ENCODE data around the gene ZBTB20. TPM values are rescaled to one million over a fixed set of nuclear protein-coding genes. Genes with fewer than 3 reads are reported as not detected.
A peak's percentile ranks its signal among the peaks of the same experiment; 100 is the strongest.

ZBTB20 gene
- total RNA-seq, 1 donor from 2014 or later: 66.4 TPM

- intact Hi-C loops (cut with DNase I): no loop called here
- no peak for TF ChIP-seq CTCF (IDR thresholded peaks at IDR 0.05)
- peaks cover 14% of the 10 kb centered on the region for H3K4me1 ChIP-seq
- no peak for ATAC-seq
- H3K36me3 ChIP-seq: no peaks in the 10 kb centered on the region
- no peaks in the 10 kb centered on the region for H3K27me3 ChIP-seq (ENCODE audit: low read depth)
- no peak for DNase-seq
- H3K27ac ChIP-seq: peak overlapping the region; percentile 8
- H3K9me3 ChIP-seq: no peaks in the 10 kb centered on the region
- H3K4me3 ChIP-seq: no peak overlapping the region
Observed at GRCh38 chr3:114848082-114848481, 299.0 kb downstream of the ZBTB20 start.

- H3K27ac ChIP-seq: peak overlapping the region; percentile 8
- peak; percentile 49 to 80 for ATAC-seq
- intact Hi-C loops (cut with DNase I): no loop called here
Observed at GRCh38 chr3:114847564-114847963, 299.5 kb downstream of the ZBTB20 start.

GRCh38 chr3:114846779-114847178 lies 300.3 kb downstream of the ZBTB20 start:
- H3K36me3 ChIP-seq: no peaks in the 10 kb centered on the region
- no peaks in the 10 kb centered on the region for H3K9me3 ChIP-seq
- TF ChIP-seq CTCF (IDR thresholded peaks at IDR 0.05): no peak
- no peak for DNase-seq
- H3K4me1 ChIP-seq: peaks cover 14% of the 10 kb centered on the region
- peak in 1 of 2 donors; percentile 69 for ATAC-seq
- H3K4me3 ChIP-seq: no peak overlapping the region
- intact Hi-C loops (cut with DNase I): no loop called here
- H3K27me3 ChIP-seq (ENCODE audit: low read depth): no peaks in the 10 kb centered on the region
- no peak overlapping the region for H3K27ac ChIP-seq

More at GRCh38 chr3:114847564-114847963, 299.5 kb downstream of the ZBTB20 start:
- no peak overlapping the region for H3K4me3 ChIP-seq
- no peaks in the 10 kb centered on the region for H3K9me3 ChIP-seq
- H3K27me3 ChIP-seq (ENCODE audit: low read depth): no peaks in the 10 kb centered on the region
- H3K36me3 ChIP-seq: no peaks in the 10 kb centered on the region
- TF ChIP-seq CTCF (IDR thresholded peaks at IDR 0.05): no peak
- DNase-seq: no peak
- H3K4me1 ChIP-seq: peaks cover 14% of the 10 kb centered on the region

- ATAC-seq (peak in 1 of 2 donors; percentile 68), DNase-seq (no peak)
- H3K36me3 ChIP-seq: no peaks in the 10 kb centered on the region
- H3K27me3 ChIP-seq (ENCODE audit: low read depth): no peaks in the 10 kb centered on the region
- intact Hi-C loops (cut with DNase I): no loop called here
- H3K4me1 ChIP-seq: peaks cover 14% of the 10 kb centered on the region
- H3K4me3 ChIP-seq: no peak overlapping the region
- no peak overlapping the region for H3K27ac ChIP-seq
- H3K9me3 ChIP-seq: no peaks in the 10 kb centered on the region
- TF ChIP-seq CTCF (IDR thresholded peaks at IDR 0.05): no peak
Observed at GRCh38 chr3:114846252-114846651, 300.8 kb downstream of the ZBTB20 start.

GRCh38 chr3:114841515-114841914 lies 305.6 kb downstream of the ZBTB20 start:
- intact Hi-C loops (cut with DNase I): no loop called here
- Histone ChIP-seq H3K36me3 (no peaks in the 10 kb centered on the region), H3K27me3 (ENCODE audit: low read depth) (no peaks in the 10 kb centered on the region), H3K27ac (no peak overlapping the region), H3K4me3 (no peak overlapping the region), H3K4me1 (no peaks in the 10 kb centered on the region), H3K9me3 (no peaks in the 10 kb centered on the region)
- DNase-seq (no peak), ATAC-seq (no peak)
- TF ChIP-seq CTCF (IDR thresholded peaks at IDR 0.05): no peak

- DNase-seq (no peak), ATAC-seq (no peak)
- Histone ChIP-seq H3K4me1 (no peaks in the 10 kb centered on the region), H3K27me3 (ENCODE audit: low read depth) (no peaks in the 10 kb centered on the region), H3K9me3 (no peaks in the 10 kb centered on the region), H3K4me3 (no peak overlapping the region), H3K27ac (no peak overlapping the region), H3K36me3 (no peaks in the 10 kb centered on the region)
- no peak for TF ChIP-seq CTCF (IDR thresholded peaks at IDR 0.05)
- intact Hi-C loops (cut with DNase I): no loop called here
Observed at GRCh38 chr3:114839476-114839875, 307.6 kb downstream of the ZBTB20 start.
